HCT116 (cell line): ENCODE measurements around the gene PNISR. TPM values are rescaled to one million over a fixed set of nuclear protein-coding genes. Genes with fewer than 3 reads are reported as not detected.

ENCODE experiments used
- ATAC-seq: fragments of 200-7000 bp; cut with Tn5 transposase; 2 replicates; pipeline ENCODE4 v1.9.1; 2020; ENCODE audit warnings: mild to moderate bottlenecking, moderate library complexity
- BruUV-seq: library from RNA; stranded (reverse); fragments of 400-500 nt; replicated peaks from 2 replicates; lab custom pipeline; 2021; lab: Mats Ljungman, UMichigan
- CTCF ChIA-PET: fragments of 300-600 bp; sonication (Branson Sonifier 250); formaldehyde crosslinking; loops from one replicate; lab custom pipeline; 2021; ENCODE audit warnings: antibody characterized with exemption; lab: Charles Lee
- POLR2A ChIA-PET: fragments of 300-600, 350-600 bp; sonication (Branson Sonifier 250); formaldehyde crosslinking; loops from one replicate; lab custom pipeline; 2021; ENCODE audit warnings: antibody characterized with exemption; lab: Charles Lee
- RAD21 ChIA-PET, 2 experiments: fragments of 300-600 bp; sonication (Branson Sonifier 250); formaldehyde crosslinking; loops; one replicate each; lab custom pipeline; 2023; ENCODE audit warnings: low total read pairs in 2 of 2; ENCODE audit not compliant: uncharacterized antibody in 2 of 2, unreplicated experiment in 2 of 2, low non-redundant PET in 1 of 2; lab: Charles Lee
- DNase-seq: peaks from one replicate; pipeline ENCODE4 v3.0.0-alpha.2; 2010; ENCODE audit warnings: low read depth, low spot score
- H2AFZ ChIP-seq: fragments of 200-600 bp; shearing (Covaris generic), sonication (generic); 2 replicates; pipeline ENCODE4 v1.6.1; 2017; ENCODE audit warnings: low read depth, mixed run types, mixed read lengths, antibody characterized with exemption, low read length; ENCODE audit not compliant: poor library complexity, severe bottlenecking
- H3K27ac ChIP-seq: 2 replicates; pipeline ENCODE4 v1.5.1; 2012; ENCODE audit warnings: low read depth, low read length
- H3K27me3 ChIP-seq: fragments of 200-600 bp; sonication (generic); 2 replicates; pipeline ENCODE4 v1.6.1; 2016; ENCODE audit warnings: mixed run types, low read length, mixed read lengths; ENCODE audit not compliant: insufficient read depth
- H3K36me3 ChIP-seq, 2 experiments: fragments of 200-500 bp in 1 of 2; fragments of 200-600 bp in 1 of 2; sonication (Bioruptor generic) in 1 of 2; sonication (generic) in 1 of 2; 2 replicates each; pipeline versions ENCODE4 v1.5.1 to v1.6.1; 2014 to 2016; ENCODE audit warnings: low read length in 2 of 2, inconsistent platforms in 1 of 2, mixed read lengths in 1 of 2, mixed run types in 1 of 2; ENCODE audit not compliant: insufficient read depth in 2 of 2, control insufficient read depth in 1 of 2
- H3K4me1 ChIP-seq, 2 experiments: fragments of 200-600 bp in 1 of 2; sonication (generic) in 1 of 2; 2 replicates each; pipeline versions ENCODE4 v1.5.1 to v1.6.1; 2012 to 2017; ENCODE audit warnings: low read length in 2 of 2, inconsistent platforms in 1 of 2, mild to moderate bottlenecking in 1 of 2, mixed read lengths in 1 of 2, mixed run types in 1 of 2, moderate library complexity in 1 of 2; ENCODE audit not compliant: insufficient read depth in 2 of 2, control insufficient read depth in 1 of 2
- H3K4me2 ChIP-seq: fragments of 200-600 bp; sonication (generic); 2 replicates; pipeline ENCODE4 v1.6.1; 2017; ENCODE audit warnings: mixed run types, low read length, mixed read lengths
- H3K4me3 ChIP-seq, 2 experiments: fragments of 200-600 bp in 1 of 2; sonication (generic) in 1 of 2; replicated peaks in 1 of 2; 2 replicates each; pipeline ENCODE4 v1.5.1; 2011 to 2016; ENCODE audit warnings: low read length in 2 of 2, control low read depth in 1 of 2, low read depth in 1 of 2, mild to moderate bottlenecking in 1 of 2, mixed read lengths in 1 of 2, mixed run types in 1 of 2
- H3K79me2 ChIP-seq: fragments of 200-600 bp; sonication (generic); 2 replicates; pipeline ENCODE4 v1.6.1; 2017; ENCODE audit warnings: mild to moderate bottlenecking, mixed run types, low read length, moderate library complexity, mixed read lengths; ENCODE audit not compliant: insufficient read depth
- H3K9ac ChIP-seq: fragments of 200-600 bp; sonication (generic); 2 replicates; pipeline ENCODE4 v1.6.1; 2016; ENCODE audit warnings: low read length, mixed read lengths
- H3K9me2 ChIP-seq: fragments of 200-600 bp; sonication (generic), shearing (Covaris generic); 2 replicates; pipeline ENCODE4 v1.6.1; 2017; ENCODE audit warnings: mixed run types, mild to moderate bottlenecking, moderate library complexity; ENCODE audit not compliant: insufficient read depth
- H3K9me3 ChIP-seq, 2 experiments: fragments of 200-500 bp in 1 of 2; fragments of 200-600 bp in 1 of 2; sonication (Bioruptor generic) in 1 of 2; sonication (generic) in 1 of 2; 2 replicates each; pipeline ENCODE4 v1.6.1; 2014 to 2017; ENCODE audit warnings: low read length in 2 of 2, mixed read lengths in 2 of 2, inconsistent platforms in 1 of 2, low read depth in 1 of 2, mild to moderate bottlenecking in 1 of 2, mixed run types in 1 of 2, moderate library complexity in 1 of 2; ENCODE audit not compliant: control insufficient read depth in 1 of 2, insufficient read depth in 1 of 2
- H4K20me1 ChIP-seq: fragments of 200-600 bp; sonication (generic), shearing (Covaris generic); 2 replicates; pipeline ENCODE4 v1.6.1; 2017; ENCODE audit warnings: mixed run types, mild to moderate bottlenecking, moderate library complexity; ENCODE audit not compliant: insufficient read depth
- CBX3 ChIP-seq: IDR thresholded peaks from 2 replicates; pipeline ENCODE4 v1.6.1; 2012; ENCODE audit warnings: low read depth
- CEBPB ChIP-seq: IDR thresholded peaks from 2 replicates; pipeline ENCODE4 v1.6.1; 2012; ENCODE audit warnings: low read depth
- EGR1 ChIP-seq: IDR thresholded peaks from 2 replicates; pipeline ENCODE4 v1.6.1; 2012; ENCODE audit warnings: low read depth
- ELF1 ChIP-seq: IDR thresholded peaks from 2 replicates; pipeline ENCODE4 v1.6.1; 2012; ENCODE audit warnings: low read depth, borderline replicate concordance
- JUND ChIP-seq: IDR thresholded peaks from 2 replicates; pipeline ENCODE4 v1.6.1; 2012
- MAX ChIP-seq: IDR thresholded peaks from 2 replicates; pipeline ENCODE4 v1.6.1; 2012
- POLR2AphosphoS5 ChIP-seq: IDR thresholded peaks from 2 replicates; pipeline ENCODE4 v1.6.1; 2011; ENCODE audit warnings: mild to moderate bottlenecking, low read depth, low read length, moderate library complexity
- RAD21 ChIP-seq: IDR thresholded peaks from 2 replicates; pipeline ENCODE4 v1.6.1; 2012; ENCODE audit warnings: low read depth, mild to moderate bottlenecking
- REST ChIP-seq: IDR thresholded peaks from 2 replicates; pipeline ENCODE4 v1.6.1; 2012; ENCODE audit warnings: low read depth
- SIN3A ChIP-seq: IDR thresholded peaks from 2 replicates; pipeline ENCODE4 v1.6.1; 2012; ENCODE audit warnings: low read depth
- TCF7L2 ChIP-seq: IDR thresholded peaks from 2 replicates; pipeline ENCODE4 v1.7.0; 2011; ENCODE audit warnings: borderline replicate concordance, inconsistent platforms; ENCODE audit not compliant: insufficient read depth, insufficient read length; ENCODE audit errors: extremely low read depth
- ZBTB33 ChIP-seq: IDR thresholded peaks from 2 replicates; pipeline ENCODE4 v1.6.1; 2011; ENCODE audit warnings: mild to moderate bottlenecking, low read length, moderate library complexity; ENCODE audit not compliant: insufficient replicate concordance; ENCODE audit errors: extremely low read depth
- ZFX ChIP-seq: fragments of 450-650 bp; IDR thresholded peaks from 2 replicates; pipeline ENCODE4 v1.6.1; 2017
- intact Hi-C: fragments of 100-400 bp; cut with micrococcal nuclease; formaldehyde crosslinking; loops from 2 replicates; pipeline ENCODE4 v1.10.0; 2022
- total RNA-seq: library from RNA; stranded (reverse); gene quantifications from one replicate; pipeline ENCODE4 v1.2.1, GENCODE V29; 2021; ENCODE audit not compliant: unreplicated experiment

The PNISR gene
- total RNA-seq, 1 experiment from 2014 or later = 97.1 TPM

DNA sequence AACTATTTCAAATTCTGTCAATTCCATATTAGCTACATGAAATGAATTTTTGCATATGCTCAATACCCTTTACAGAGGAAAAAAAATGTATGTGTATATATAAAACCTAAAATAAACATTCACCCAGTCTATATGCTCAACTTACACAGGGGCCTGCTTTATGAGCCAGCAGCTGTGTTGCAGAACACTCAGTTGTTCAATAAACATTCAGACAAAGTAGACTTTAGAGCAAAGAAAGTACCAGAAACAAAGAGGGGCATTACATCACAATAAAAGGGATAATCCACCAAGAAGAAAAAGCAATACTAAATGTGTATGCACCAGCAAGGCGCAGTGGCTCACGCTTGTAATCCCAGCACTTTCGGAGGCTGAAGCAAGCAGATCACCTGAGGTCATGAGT, 40.6 kb downstream of the PNISR start:
- H3K4me1 ChIP-seq = no peaks in the 10 kb centered on the region
- CTCF ChIA-PET = interaction anchor here (1.1 kb wide), 1 partner anchor 50 kb away, joined by 3 read pairs; no protein-coding TSS in a partner anchor
- no peak overlapping the region for H3K9ac ChIP-seq
- no peaks in the 10 kb centered on the region for H4K20me1 ChIP-seq
- no TSS peak for BruUV-seq
- H3K36me3 ChIP-seq = no peaks in the 10 kb centered on the region
- peaks cover 7% of the 10 kb centered on the region; the same call in 1 of the 2 replicates for H3K79me2 ChIP-seq
- H3K9me3 ChIP-seq = no peaks in the 10 kb centered on the region
- no peak overlapping the region for H2AFZ ChIP-seq
- H3K27me3 ChIP-seq = no peaks in the 10 kb centered on the region
- no peaks in the 10 kb centered on the region for H3K9me2 ChIP-seq
- ATAC-seq = no peak
- POLR2A ChIA-PET = no interaction called here
- no peak overlapping the region for H3K27ac ChIP-seq
- no peak overlapping the region for H3K4me2 ChIP-seq
- RAD21 ChIA-PET = no interaction called here
- no peak for TF ChIP-seq MAX
- H3K4me3 ChIP-seq = no peak overlapping the region
- intact Hi-C loops = no loop called here
- no peak for DNase-seq

GRCh38 chr6:99378636-99379035, 46.5 kb downstream of the PNISR start:
- Histone ChIP-seq H3K4me2 (no peak overlapping the region), H3K27me3 (no peaks in the 10 kb centered on the region), H3K36me3 (no peaks in the 10 kb centered on the region), H3K9me2 (no peaks in the 10 kb centered on the region), H3K4me1 (no peaks in the 10 kb centered on the region), H3K27ac (no peak overlapping the region), H3K9me3 (no peaks in the 10 kb centered on the region), H3K9ac (no peak overlapping the region), H3K79me2 (no peaks in the 10 kb centered on the region; the same call in 1 of the 2 replicates), H3K4me3 (no peak overlapping the region), H4K20me1 (no peaks in the 10 kb centered on the region), H2AFZ (no peak overlapping the region)
- ATAC-seq (no peak), DNase-seq (no peak)
- ChIA-PET CTCF (interaction anchor here (1.2 kb wide), 1 partner anchor 48 kb away, joined by 3 read pairs; no protein-coding TSS in a partner anchor), POLR2A (interaction anchor here (1.0 kb wide), 1 partner anchor 15 kb away, joined by 3 read pairs; the partner anchor contains the start of gene COQ3), RAD21 (no interaction called here)
- intact Hi-C loops = no loop called here
- BruUV-seq = no TSS peak
- TF ChIP-seq SIN3A (no peak), ELF1 (no peak), JUND (no peak), POLR2AphosphoS5 (no peak), CEBPB (no peak), REST (no peak), ZBTB33 (no peak), RAD21 (no peak), ZFX (no peak), TCF7L2 (no peak), CBX3 (no peak), EGR1 (no peak)
